SK-N-SH treated with all-trans-retinoic acid at 6 μM for 48 hours (cell line): ENCODE data around the gene PCTP.

Experiments used
- ATAC-seq: fragments of 200-7000 bp; cut with Tn5 transposase; 3 replicates; pipeline ENCODE4 v1.9.1; 2020; ENCODE audit warnings: mild to moderate bottlenecking, moderate library complexity
- ARNTL ChIP-seq: fragments of 450-650 bp; formaldehyde crosslinking; IDR thresholded peaks from 2 replicates; pipeline ENCODE4 v1.5.0; 2020; ENCODE audit warnings: low read depth, mild to moderate bottlenecking, moderate library complexity, borderline replicate concordance
- CREB5 ChIP-seq: fragments of 250-450 bp; sonication (Bioruptor Pico); IDR thresholded peaks from 2 replicates; pipeline ENCODE4 v1.5.1; 2020; ENCODE audit warnings: low read depth, mild to moderate bottlenecking, moderate library complexity
- ESRRG ChIP-seq: fragments of 250-450 bp; sonication (Bioruptor Pico); IDR thresholded peaks from 2 replicates; pipeline ENCODE4 v1.6.1; 2021; ENCODE audit warnings: mild to moderate bottlenecking
- GLIS3 ChIP-seq: fragments of 250-450 bp; sonication (Bioruptor Pico); IDR thresholded peaks from 2 replicates; pipeline ENCODE4 v1.5.0; 2020; ENCODE audit warnings: mild to moderate bottlenecking, moderate library complexity
- ISL1 ChIP-seq: fragments of 250-450 bp; sonication (Bioruptor Pico); IDR thresholded peaks from 2 replicates; pipeline ENCODE4 v2.1.2; 2022; ENCODE audit warnings: mild to moderate bottlenecking, moderate library complexity
- OSR1 ChIP-seq: fragments of 250-450 bp; sonication (Bioruptor Pico); IDR thresholded peaks from 2 replicates; pipeline ENCODE4 v1.8.0; 2022; ENCODE audit warnings: moderate library complexity, mild to moderate bottlenecking, inconsistent platforms
- PATZ1 ChIP-seq: fragments of 250-450 bp; sonication (Bioruptor Pico); IDR thresholded peaks from 2 replicates; pipeline ENCODE4 v1.8.0; 2020; ENCODE audit warnings: mild to moderate bottlenecking, moderate library complexity, borderline replicate concordance
- POU6F1 ChIP-seq: fragments of 250-450 bp; sonication (Bioruptor Pico); IDR thresholded peaks from 2 replicates; pipeline ENCODE4 v1.8.0; 2021; ENCODE audit warnings: low read depth, mild to moderate bottlenecking, moderate library complexity, borderline replicate concordance
- PPARA ChIP-seq: fragments of 250-450 bp; sonication (Bioruptor Pico); IDR thresholded peaks from 2 replicates; pipeline ENCODE4 v1.5.0; 2020; ENCODE audit warnings: mild to moderate bottlenecking, borderline replicate concordance
- RARB ChIP-seq: fragments of 250-450 bp; sonication (Bioruptor Pico); IDR thresholded peaks from 2 replicates; pipeline ENCODE4 v1.8.0; 2021; ENCODE audit warnings: mild to moderate bottlenecking, moderate library complexity
- SNAI2 ChIP-seq: fragments of 250-450 bp; sonication (Bioruptor Pico); IDR thresholded peaks from 2 replicates; pipeline ENCODE4 v1.5.0; 2020; ENCODE audit warnings: mild to moderate bottlenecking, moderate library complexity
- TCF4 ChIP-seq: fragments of 250-450 bp; sonication (Bioruptor Pico); IDR thresholded peaks from 2 replicates; pipeline ENCODE4 v1.8.0; 2021; ENCODE audit warnings: mild to moderate bottlenecking, moderate library complexity, borderline replicate concordance
- TOX ChIP-seq: fragments of 250-450 bp; sonication (Bioruptor Pico); IDR thresholded peaks from 2 replicates; pipeline ENCODE4 v1.8.0; 2021; ENCODE audit warnings: mild to moderate bottlenecking, moderate library complexity, borderline replicate concordance
- TSHZ2 ChIP-seq: fragments of 250-450 bp; sonication (Bioruptor Pico); IDR thresholded peaks from 2 replicates; pipeline ENCODE4 v1.5.0; 2020; ENCODE audit warnings: mild to moderate bottlenecking, moderate library complexity
- ZC3H10 ChIP-seq: fragments of 250-450 bp; sonication (Bioruptor Pico); IDR thresholded peaks from 2 replicates; pipeline ENCODE4 v1.5.1; 2021; ENCODE audit warnings: mild to moderate bottlenecking, moderate library complexity
- ZFP3 ChIP-seq: fragments of 250-450 bp; sonication (Bioruptor Pico); IDR thresholded peaks from 2 replicates; pipeline ENCODE4 v1.5.0; 2020; ENCODE audit warnings: mild to moderate bottlenecking, moderate library complexity
- ZFP30 ChIP-seq: fragments of 450-650 bp; formaldehyde crosslinking; IDR thresholded peaks from 2 replicates; pipeline ENCODE4 v1.5.0; 2022; ENCODE audit warnings: mild to moderate bottlenecking, moderate library complexity
- ZNF565 ChIP-seq: fragments of 450-650 bp; formaldehyde crosslinking; conservative IDR thresholded peaks from 2 replicates; pipeline ENCODE4 v1.5.0; 2020; ENCODE audit warnings: low read depth, mild to moderate bottlenecking, moderate library complexity
- ZNF70 ChIP-seq: fragments of 450-650 bp; formaldehyde crosslinking; IDR thresholded peaks from 2 replicates; pipeline ENCODE4 v1.5.0; 2020; ENCODE audit warnings: mild to moderate bottlenecking, moderate library complexity
- ZNF8 ChIP-seq: fragments of 450-650 bp; formaldehyde crosslinking; IDR thresholded peaks from 2 replicates; pipeline ENCODE4 v1.5.0; 2020; ENCODE audit warnings: mild to moderate bottlenecking, moderate library complexity

Gene PCTP

GRCh38 chr17:55776271-55776670 is 25.4 kb downstream of the PCTP start:
- TF ChIP-seq CREB5 (no peak), POU6F1 (no peak), ARNTL (CRISPR knock-in tag) (no peak), RARB (no peak), TOX (no peak), PPARA (no peak), ZFP3 (CRISPR knock-in tag) (no peak), ZFP30 (CRISPR knock-in tag) (no peak), ZNF8 (CRISPR knock-in tag) (no peak), GLIS3 (no peak), ZNF565 (CRISPR knock-in tag) (no peak), OSR1 (CRISPR knock-in tag) (no peak), ESRRG (CRISPR knock-in tag) (no peak), PATZ1 (CRISPR knock-in tag) (no peak), ISL1 (CRISPR knock-in tag) (no peak), ZC3H10 (no peak), SNAI2 (CRISPR knock-in tag) (no peak), TSHZ2 (no peak), ZNF70 (CRISPR knock-in tag) (no peak), TCF4 (CRISPR knock-in tag) (no peak)
- TF ChIP-seq, all 23 proteins: peak for 0
- no peak for ATAC-seq

- ATAC-seq = no peak
These were observed 26.7 kb downstream of the PCTP start for GRCh38 chr17:55777471-55777971.

GRCh38 chr17:55778389-55779118 is 27.7 kb downstream of the PCTP start:
- TF ChIP-seq SNAI2 (CRISPR knock-in tag) (no peak), ZNF70 (CRISPR knock-in tag) (no peak)
- ATAC-seq = no peak

More at GRCh38 chr17:55777471-55777971, 26.7 kb downstream of the PCTP start:
- TF ChIP-seq CREB5 (no peak), TCF4 (CRISPR knock-in tag) (peak; percentile 93)
- TF ChIP-seq, all 23 proteins: peak for 1
